Lower lobe of right lung (tissue), 2 donors: ENCODE measurements around the gene SLC38A7. TPM values are rescaled to one million over a fixed set of nuclear protein-coding genes. Genes with fewer than 3 reads are reported as not detected.
A peak's percentile ranks its signal among the peaks of the same experiment; 100 is the strongest.
"Not testable (repeated sequence)": the region's sequence is repeated elsewhere in the genome, so short reads cannot be mapped to it uniquely, and the experiment has no call there.

ENCODE experiments used
- ATAC-seq, 2 donors: fragments of 200-7000 bp; cut with Tn5 transposase; one replicate each; pipeline ENCODE4 v1.9.1; 2020 to 2022; ENCODE audit warnings: mild to moderate bottlenecking in 2 of 2, moderate library complexity in 2 of 2
- DNase-seq: peaks from one replicate; pipeline ENCODE4 v3.0.0-alpha.2; 2020
- H3K27ac ChIP-seq: fragments of 200-600 bp; one replicate; pipeline ENCODE4 v1.8.0; 2022
- H3K27me3 ChIP-seq: fragments of 200-600 bp; one replicate; pipeline ENCODE4 v1.8.0; 2022; ENCODE audit warnings: low read depth
- H3K36me3 ChIP-seq: fragments of 200-600 bp; one replicate; pipeline ENCODE4 v1.8.0; 2022; ENCODE audit warnings: mild to moderate bottlenecking
- H3K4me1 ChIP-seq: fragments of 200-600 bp; one replicate; pipeline ENCODE4 v1.8.0; 2022
- H3K4me3 ChIP-seq: fragments of 200-600 bp; one replicate; pipeline ENCODE4 v1.8.0; 2022; ENCODE audit warnings: mild to moderate bottlenecking
- H3K9me3 ChIP-seq: fragments of 200-600 bp; one replicate; pipeline ENCODE4 v1.8.0; 2022
- intact Hi-C: fragments of 100-400 bp; cut with DNase I; formaldehyde crosslinking; loops from one replicate; pipeline ENCODE4 v1.11.0; 2022
- total RNA-seq: library from RNA; stranded (reverse); fragmentation: NEBNext Ultra II Directional; extraction: Animal tissue kit (Norgen Biotek cat#: 25700); gene quantifications from one replicate; pipeline ENCODE4 v1.2.1, GENCODE V29; 2021
- TF ChIP-seq, protein P1 (sequence below): fragments of 200-600 bp; IDR thresholded peaks from one replicate; pipeline ENCODE4 v1.8.0; 2022; ENCODE audit warnings: antibody characterized with exemption, mild to moderate bottlenecking
- donor health status: DM: no; HTN: yes; CAD: no; lungs with severe emphysema.

Gene SLC38A7
- total RNA-seq, 1 donor from 2014 or later, result 20.7 TPM

DNA sequence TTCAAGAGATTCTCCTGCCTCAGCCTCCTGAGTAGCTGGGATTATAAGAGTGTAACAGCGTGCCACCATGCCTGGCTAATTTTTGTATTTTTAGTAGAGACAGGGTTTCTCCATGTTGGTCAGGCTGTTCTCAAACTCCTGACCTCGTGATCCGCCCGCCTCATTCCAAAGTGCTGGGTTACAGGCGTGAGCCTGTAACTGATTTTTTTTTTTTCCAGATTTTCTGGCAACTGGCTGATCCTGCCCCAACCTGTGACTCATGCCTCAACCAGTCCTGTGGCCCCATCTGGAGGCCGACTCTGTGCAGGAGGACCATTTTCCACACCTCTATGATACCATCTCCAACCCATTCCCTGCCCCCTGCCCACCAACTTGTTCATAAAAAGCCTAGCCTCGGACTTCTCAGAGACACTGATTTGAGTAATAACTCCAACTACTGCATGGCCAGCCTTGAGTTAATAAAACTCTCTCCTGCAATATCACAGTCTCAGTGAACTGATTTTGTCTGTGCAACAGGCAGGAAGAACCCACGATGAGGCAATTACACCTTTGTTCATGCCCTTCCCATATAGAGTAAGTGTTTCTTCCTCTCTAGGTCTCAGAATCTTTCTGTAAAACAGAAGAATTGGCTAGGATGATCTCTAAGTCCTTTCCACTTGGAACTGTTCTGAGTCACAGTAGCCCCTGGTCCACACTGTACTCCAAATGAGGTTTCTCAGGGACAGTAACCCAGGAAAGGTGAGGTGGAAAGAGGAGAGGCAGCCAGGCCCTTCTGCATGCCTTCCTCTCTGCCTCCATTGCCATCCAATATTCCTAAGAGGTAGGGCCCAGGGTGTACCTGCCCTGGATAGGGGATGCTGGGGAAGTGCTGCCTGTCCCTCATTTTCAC, 46.2 kb downstream of the SLC38A7 start:
- Histone ChIP-seq H3K27me3 (no peaks in the 10 kb centered on the region), H3K9me3 (no peaks in the 10 kb centered on the region), H3K4me1 (no peaks in the 10 kb centered on the region), H3K27ac (no peak overlapping the region), H3K4me3 (no peak overlapping the region), H3K36me3 (no peaks in the 10 kb centered on the region)
- intact Hi-C loops, result no loop called here
- DNase-seq, result no peak
- TF ChIP-seq, protein P1, sequence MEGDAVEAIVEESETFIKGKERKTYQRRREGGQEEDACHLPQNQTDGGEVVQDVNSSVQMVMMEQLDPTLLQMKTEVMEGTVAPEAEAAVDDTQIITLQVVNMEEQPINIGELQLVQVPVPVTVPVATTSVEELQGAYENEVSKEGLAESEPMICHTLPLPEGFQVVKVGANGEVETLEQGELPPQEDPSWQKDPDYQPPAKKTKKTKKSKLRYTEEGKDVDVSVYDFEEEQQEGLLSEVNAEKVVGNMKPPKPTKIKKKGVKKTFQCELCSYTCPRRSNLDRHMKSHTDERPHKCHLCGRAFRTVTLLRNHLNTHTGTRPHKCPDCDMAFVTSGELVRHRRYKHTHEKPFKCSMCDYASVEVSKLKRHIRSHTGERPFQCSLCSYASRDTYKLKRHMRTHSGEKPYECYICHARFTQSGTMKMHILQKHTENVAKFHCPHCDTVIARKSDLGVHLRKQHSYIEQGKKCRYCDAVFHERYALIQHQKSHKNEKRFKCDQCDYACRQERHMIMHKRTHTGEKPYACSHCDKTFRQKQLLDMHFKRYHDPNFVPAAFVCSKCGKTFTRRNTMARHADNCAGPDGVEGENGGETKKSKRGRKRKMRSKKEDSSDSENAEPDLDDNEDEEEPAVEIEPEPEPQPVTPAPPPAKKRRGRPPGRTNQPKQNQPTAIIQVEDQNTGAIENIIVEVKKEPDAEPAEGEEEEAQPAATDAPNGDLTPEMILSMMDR, result no peak
- ATAC-seq, result peak; percentile 65 to 72

DNA sequence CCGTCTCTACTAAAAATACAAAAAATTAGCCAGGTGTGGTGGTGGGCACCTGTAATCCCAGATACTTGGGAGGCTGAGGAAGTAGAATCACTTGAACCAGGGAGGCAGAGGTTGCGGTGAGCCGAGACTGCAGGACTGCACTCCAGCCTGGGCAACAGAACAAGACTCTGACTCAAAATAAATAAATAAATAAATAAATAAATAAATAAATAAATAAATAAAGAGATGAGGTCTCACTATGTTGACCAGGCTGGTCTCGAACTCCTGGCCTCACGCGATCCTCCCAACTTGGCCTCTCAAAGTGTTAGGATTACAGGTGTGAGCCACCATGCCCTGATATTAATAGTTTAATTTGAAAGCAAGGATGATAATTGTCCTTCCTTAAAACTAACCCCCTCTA, 47.5 kb downstream of the SLC38A7 start:
- intact Hi-C loops, H3K4me3 ChIP-seq, H3K36me3 ChIP-seq, H3K27ac ChIP-seq, H3K27me3 ChIP-seq, H3K4me1 ChIP-seq, H3K9me3 ChIP-seq, ATAC-seq, DNase-seq: not testable (repeated sequence)

GRCh38 chr16:58636466-58636865, 48.1 kb downstream of the SLC38A7 start:
- no peak for DNase-seq
- H3K4me1 ChIP-seq, result no peaks in the 10 kb centered on the region
- TF ChIP-seq, protein P1, result no peak
- H3K9me3 ChIP-seq, result no peaks in the 10 kb centered on the region
- H3K27me3 ChIP-seq, result no peaks in the 10 kb centered on the region
- H3K27ac ChIP-seq, result no peak overlapping the region
- no peak for ATAC-seq
- no peak overlapping the region for H3K4me3 ChIP-seq
- intact Hi-C loops, result no loop called here
- H3K36me3 ChIP-seq, result no peaks in the 10 kb centered on the region

DNA sequence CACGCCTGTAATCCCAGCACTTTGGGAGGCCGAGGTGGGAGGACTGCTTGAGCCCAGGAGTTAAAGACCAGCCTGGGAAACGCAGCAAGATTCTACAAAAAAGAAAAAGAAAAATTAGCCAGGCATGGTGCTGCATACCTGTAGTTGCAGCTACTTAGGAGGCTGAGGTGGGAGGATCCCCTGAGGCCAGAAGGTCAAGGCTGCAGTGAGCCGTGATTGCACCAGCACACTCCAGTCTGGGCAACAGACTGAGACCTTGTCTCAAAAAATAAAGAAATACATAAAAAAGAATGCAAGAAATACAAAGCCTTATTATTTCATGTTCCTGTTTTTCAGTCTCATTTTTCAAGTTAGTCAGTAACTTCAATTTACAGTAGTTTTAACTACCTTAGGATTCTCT, 49.1 kb downstream of the SLC38A7 start:
- Histone ChIP-seq H3K36me3 (no peaks in the 10 kb centered on the region), H3K4me1 (peaks cover 4% of the 10 kb centered on the region), H3K4me3 (no peak overlapping the region), H3K9me3 (no peaks in the 10 kb centered on the region), H3K27me3 (no peaks in the 10 kb centered on the region), H3K27ac (no peak overlapping the region)
- TF ChIP-seq, protein P1, result no peak
- no peak for ATAC-seq
- DNase-seq, result no peak
- intact Hi-C loops, result no loop called here

- Histone ChIP-seq H3K27ac (no peak overlapping the region), H3K9me3 (no peaks in the 10 kb centered on the region), H3K36me3 (no peaks in the 10 kb centered on the region), H3K4me3 (no peak overlapping the region), H3K27me3 (no peaks in the 10 kb centered on the region), H3K4me1 (peaks cover 4% of the 10 kb centered on the region)
- ATAC-seq (no peak), DNase-seq (no peak)
- intact Hi-C loops, result no loop called here
- TF ChIP-seq, protein P1, result no peak
Observed at GRCh38 chr16:58634265-58634802, 50.2 kb downstream of the SLC38A7 start.
